NCI-H446 treated with DMSO at 0.1 percent for 48 hours (cell line): ENCODE results near the gene ADORA2B.
"Not testable (repeated sequence)": the region's sequence is repeated elsewhere in the genome, so short reads cannot be mapped to it uniquely, and the experiment has no call there.

Experiments used
- DNase-seq: peaks from one replicate; lab custom pipeline; 2025; lab: John Stamatoyannopoulos, UW

Gene ADORA2B

GRCh38 chr17:15944759-15945526, at the start of gene ADORA2B:
Gene ADORA2B (plus strand): TSS chr17:15945130. CDS start chr17:15945249, 119 bp downstream.
- no peak for DNase-seq

DNA sequence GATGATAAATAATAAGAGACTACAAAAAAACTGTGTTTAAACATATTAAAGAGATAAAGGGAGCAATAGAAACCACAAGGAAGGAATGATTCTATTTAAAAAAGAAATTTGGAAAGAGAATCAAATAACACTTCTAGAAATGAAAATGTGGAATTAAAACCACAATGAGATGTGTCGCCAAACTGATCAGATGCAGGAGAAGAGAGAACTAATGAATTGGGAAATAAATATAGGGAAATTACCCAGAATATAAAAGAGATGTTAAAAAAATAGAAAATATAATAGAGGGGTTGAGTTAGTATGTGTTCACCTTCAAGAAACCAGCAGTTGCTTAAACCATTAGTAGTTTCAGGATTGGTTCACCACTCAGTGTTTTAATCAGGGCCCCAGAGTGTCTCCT, 48.7 kb upstream of the ADORA2B start:
- no peak for DNase-seq

- DNase-seq, result no peak
Measured at GRCh38 chr17:15896834-15897233, 48.1 kb upstream of the ADORA2B start.

- DNase-seq, result not testable (repeated sequence)
Measured at GRCh38 chr17:15899596-15899995, 45.3 kb upstream of the ADORA2B start.

- no peak for DNase-seq
Measured at GRCh38 chr17:15900871-15901270, 44.1 kb upstream of the ADORA2B start.

DNA sequence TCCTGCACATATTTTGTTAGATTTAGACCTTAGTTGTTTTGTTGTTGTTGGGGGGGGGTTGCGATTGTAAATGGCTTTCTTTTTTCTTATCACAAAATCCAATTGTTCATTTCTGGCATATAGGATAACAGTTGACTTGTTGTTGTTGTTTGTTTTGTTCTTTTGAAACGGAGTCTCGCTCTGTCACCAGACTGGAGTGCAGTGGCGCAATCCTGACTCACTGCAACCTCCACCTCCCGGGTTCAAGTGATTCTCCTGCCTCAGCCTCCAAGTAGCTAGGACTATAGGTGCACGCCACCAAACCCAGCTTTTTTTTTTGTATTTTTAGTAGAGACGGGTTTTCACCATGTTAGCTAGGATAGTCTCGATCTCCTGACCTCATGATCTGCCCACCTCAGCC, 39.7 kb upstream of the ADORA2B start:
- not testable (repeated sequence) for DNase-seq

DNA sequence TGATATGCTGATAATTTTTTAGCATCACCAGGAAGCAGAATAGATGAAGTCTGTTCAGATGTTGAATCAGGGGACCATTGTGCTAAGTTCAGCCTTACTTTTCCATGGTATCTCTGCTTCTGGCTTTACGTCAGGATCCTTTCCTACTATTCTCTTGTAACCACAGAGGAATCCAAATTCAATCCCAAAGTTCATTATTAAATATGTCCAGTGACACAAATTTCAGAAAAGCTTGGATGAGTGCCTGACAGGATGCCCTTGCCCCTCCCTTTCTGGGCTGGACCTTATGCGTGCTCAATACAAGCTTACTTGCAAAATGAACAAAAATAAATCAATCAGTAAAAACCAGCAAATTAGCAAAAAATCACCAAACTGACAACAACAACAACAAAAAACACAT, 37.6 kb upstream of the ADORA2B start:
- DNase-seq, result no peak

GRCh38 chr17:15908378-15908777, 36.6 kb upstream of the ADORA2B start:
- no peak for DNase-seq

DNA sequence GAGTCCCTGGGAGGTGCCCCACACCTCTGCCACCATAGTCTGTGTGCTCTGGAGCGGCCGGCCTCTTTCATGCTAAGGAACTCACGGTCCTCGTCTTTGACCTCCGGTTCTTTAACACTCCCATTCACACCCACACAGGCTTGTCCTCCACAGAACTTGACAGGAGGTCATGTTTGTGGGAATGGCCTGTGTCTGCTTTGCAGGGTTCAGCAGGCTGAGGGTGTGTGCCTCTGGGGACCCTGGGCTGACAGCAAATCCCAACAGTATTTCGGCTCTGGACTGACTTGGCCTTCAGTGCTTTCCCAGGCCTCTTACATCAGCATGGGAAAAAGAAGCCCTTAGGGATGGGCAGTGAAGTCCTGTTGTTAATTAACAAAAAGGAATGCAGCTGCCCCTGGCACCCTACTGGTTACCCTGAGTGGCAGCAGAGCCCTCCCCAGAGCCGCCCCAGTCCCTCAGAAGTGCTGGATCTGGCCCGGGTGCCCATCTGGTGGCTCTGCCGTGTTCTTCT, 35.4 kb upstream of the ADORA2B start:
- DNase-seq, result no peak

DNA sequence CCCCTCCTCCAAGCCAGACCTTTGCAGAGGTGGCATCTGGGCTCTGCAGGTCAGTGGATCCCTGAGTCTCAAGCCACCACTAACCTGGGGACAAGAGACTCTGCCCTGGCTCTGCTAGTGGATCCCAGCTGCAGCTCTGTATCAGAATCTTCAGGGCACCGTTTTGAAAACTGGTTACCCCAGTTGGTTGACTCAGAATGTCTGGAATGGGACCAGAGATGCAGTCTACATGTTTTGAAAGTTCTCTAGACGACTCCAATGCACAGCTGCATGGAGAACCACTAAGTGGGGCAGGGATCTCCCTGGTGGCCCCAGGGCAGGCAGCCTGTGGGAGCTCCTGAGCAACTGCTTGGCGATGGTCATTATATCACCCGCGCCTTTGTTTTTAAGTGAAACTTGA, 34.1 kb upstream of the ADORA2B start:
- DNase-seq, result no peak

DNA sequence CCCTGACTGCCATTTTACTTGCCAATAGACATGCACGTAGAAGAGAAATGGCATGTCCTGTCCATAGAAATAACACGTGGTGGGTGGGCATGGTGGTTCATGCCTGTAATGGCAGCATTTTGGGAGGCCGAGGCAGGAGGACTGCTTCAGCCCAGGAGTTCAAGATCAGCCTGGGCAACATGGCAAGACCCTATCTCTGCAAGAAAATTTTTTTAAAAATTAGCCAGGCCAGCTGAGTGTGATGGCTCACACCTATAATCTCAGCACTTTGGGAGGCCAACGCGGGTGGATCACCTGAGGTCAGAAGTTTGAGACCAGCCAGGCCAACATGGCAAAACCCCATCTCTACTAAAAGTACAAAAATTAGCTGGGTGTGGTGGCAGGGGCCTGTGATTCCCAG, 33.2 kb upstream of the ADORA2B start:
- DNase-seq, result not testable (repeated sequence)

GRCh38 chr17:15912416-15912955, 32.4 kb upstream of the ADORA2B start:
- no peak for DNase-seq

DNA sequence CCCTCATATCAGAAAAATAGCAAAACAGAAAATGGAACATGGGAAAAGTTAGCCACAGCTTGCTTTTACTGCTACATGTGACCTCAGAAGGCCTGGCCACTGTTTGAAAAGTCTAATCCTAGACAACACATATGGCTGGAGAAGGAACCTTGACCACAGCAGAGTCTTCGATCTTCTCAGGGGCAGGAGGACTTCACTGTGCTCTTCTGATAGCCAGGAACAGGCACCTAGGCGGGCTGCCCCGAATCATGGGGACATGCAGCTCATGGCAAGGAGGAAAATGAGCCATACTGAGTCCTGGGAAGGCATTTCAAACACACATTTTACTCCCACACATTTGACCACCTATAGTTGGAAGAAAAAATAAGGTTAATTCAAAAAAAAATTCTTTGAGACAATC, 31.1 kb upstream of the ADORA2B start:
- no peak for DNase-seq

- no peak for DNase-seq
Measured at GRCh38 chr17:15914400-15915170, 30.3 kb upstream of the ADORA2B start.

DNA sequence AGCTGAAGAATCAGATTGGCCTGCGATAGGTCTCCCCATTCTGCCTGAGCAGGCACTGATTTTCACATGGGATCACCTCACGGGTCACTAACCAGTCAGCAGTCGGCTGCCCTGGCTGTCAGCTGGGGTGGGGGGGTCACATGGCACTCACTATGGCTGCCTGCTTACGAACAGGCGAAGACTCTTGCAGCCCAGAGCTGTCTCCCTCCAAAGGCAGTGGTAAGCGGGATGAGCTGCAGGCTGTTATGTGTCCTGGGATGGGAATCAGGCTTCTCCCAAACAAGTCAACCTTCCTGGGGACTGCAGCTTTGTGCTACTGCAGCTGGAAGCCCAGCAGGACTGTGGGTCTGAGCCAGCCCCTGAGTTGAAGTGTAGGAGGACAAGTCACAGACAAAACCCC, 29.0 kb upstream of the ADORA2B start:
- no peak for DNase-seq

GRCh38 chr17:15917021-15917437, 27.9 kb upstream of the ADORA2B start:
- DNase-seq, result no peak

DNA sequence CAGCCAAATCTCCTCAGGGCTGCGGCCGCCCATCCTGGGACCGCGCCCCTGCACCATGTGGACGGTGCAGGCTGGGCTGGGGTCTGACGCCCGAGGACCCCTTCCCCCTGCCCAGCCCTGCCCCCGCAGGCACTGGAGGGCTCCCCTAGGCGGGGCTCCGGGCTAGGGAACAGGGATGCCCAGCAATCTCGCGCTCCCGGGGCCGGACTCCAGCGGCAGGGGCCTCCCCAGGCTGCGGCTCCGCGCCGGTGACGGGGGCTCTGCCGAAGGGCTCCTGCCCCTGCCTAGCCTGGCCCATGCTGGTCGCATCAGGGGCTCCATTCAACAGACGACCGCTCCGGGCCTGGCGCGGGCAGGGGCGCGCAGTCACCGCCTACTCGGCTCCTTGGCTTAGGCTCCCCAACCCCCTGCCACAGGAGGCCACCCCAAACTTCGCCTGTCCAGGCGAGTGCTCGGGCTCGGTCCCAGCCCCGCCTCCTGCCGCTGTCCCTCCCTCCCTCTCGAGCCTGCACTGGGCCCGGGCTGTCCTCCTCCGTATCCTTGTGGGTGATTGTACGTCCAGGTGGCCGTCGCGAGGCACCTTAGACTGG, 27.4 kb upstream of the ADORA2B start:
- DNase-seq, result no peak

- DNase-seq, result no peak
Measured at GRCh38 chr17:15918261-15918660, 26.7 kb upstream of the ADORA2B start.

GRCh38 chr17:15918661-15919259, 26.2 kb upstream of the ADORA2B start:
- no peak for DNase-seq

- no peak for DNase-seq
Measured at GRCh38 chr17:15919466-15919865, 25.5 kb upstream of the ADORA2B start.

DNA sequence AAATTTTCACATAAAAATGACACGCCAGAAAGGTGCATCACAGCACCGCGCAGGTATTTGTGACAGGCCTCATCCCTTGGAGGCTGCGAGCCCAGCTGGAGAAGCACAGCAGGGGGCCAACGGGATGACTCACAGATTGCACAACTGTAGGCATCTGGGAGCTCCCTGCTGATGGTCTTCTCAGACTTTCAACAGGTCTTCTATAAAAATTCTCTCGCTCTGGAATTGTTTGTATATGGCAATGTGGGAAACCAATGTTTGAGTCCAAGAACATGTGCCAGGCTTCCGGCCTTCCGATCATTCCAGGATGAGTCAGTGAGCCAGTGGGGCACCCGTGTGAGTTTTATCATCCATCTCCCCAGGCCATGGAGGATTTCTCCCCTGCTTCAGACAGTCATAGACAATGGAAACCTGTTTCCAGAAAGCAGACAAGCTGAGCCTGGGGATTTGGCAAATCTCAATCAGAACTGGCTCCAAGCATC, 24.1 kb upstream of the ADORA2B start:
- DNase-seq, result no peak

- no peak for DNase-seq
Measured at GRCh38 chr17:15921640-15922039, 23.3 kb upstream of the ADORA2B start.
